Middle frontal gyrus (tissue), 1 donor: ENCODE data around the gene AKT3.
"Not testable (repeated sequence)": the region's sequence is repeated elsewhere in the genome, so short reads cannot be mapped to it uniquely, and the experiment has no call there.

Source experiments
- DNase-seq: peaks from one replicate; pipeline ENCODE4 v3.0.0-alpha.2; 2015; ENCODE audit warnings: low spot score; ENCODE audit errors: extremely low spot score

AKT3 gene

GRCh38 chr1:243609698-243610097 lies 240.3 kb downstream of the AKT3 start:
- DNase-seq, result no peak

GRCh38 chr1:243605604-243606003 lies 244.4 kb downstream of the AKT3 start:
- no peak for DNase-seq

- DNase-seq, result no peak
Observed at GRCh38 chr1:243601720-243602119, 248.3 kb downstream of the AKT3 start.

- no peak for DNase-seq
Observed at GRCh38 chr1:243598433-243598832, 251.6 kb downstream of the AKT3 start.

GRCh38 chr1:243597383-243597782 lies 252.7 kb downstream of the AKT3 start:
- no peak for DNase-seq

- no peak for DNase-seq
Observed at GRCh38 chr1:243596431-243597062, 253.5 kb downstream of the AKT3 start.

GRCh38 chr1:243595527-243596210 lies 254.4 kb downstream of the AKT3 start:
- DNase-seq, result no peak

- DNase-seq, result no peak
Observed at GRCh38 chr1:243594455-243594854, 255.6 kb downstream of the AKT3 start.

- not testable (repeated sequence) for DNase-seq
Observed at GRCh38 chr1:243589286-243589685, 260.8 kb downstream of the AKT3 start.

- no peak for DNase-seq
Observed at GRCh38 chr1:243587823-243588560, 262.1 kb downstream of the AKT3 start.

GRCh38 chr1:243587285-243587684 lies 262.8 kb downstream of the AKT3 start:
- DNase-seq, result no peak

GRCh38 chr1:243585982-243586381 lies 264.1 kb downstream of the AKT3 start:
- no peak for DNase-seq

- DNase-seq, result no peak
Observed at GRCh38 chr1:243582326-243582725, 267.7 kb downstream of the AKT3 start.

- no peak for DNase-seq
Observed at GRCh38 chr1:243580984-243581383, 269.1 kb downstream of the AKT3 start.

- DNase-seq, result no peak
Observed at GRCh38 chr1:243580072-243580471, 270.0 kb downstream of the AKT3 start.

GRCh38 chr1:243575070-243575469 lies 275.0 kb downstream of the AKT3 start:
- DNase-seq, result no peak

GRCh38 chr1:243572940-243573339 lies 277.1 kb downstream of the AKT3 start:
- DNase-seq, result no peak

GRCh38 chr1:243568793-243569192 lies 281.2 kb downstream of the AKT3 start:
- DNase-seq, result no peak

GRCh38 chr1:243564814-243565213 lies 285.2 kb downstream of the AKT3 start:
- DNase-seq, result no peak

GRCh38 chr1:243563732-243564131 lies 286.3 kb downstream of the AKT3 start:
- no peak for DNase-seq

GRCh38 chr1:243562473-243562872 lies 287.6 kb downstream of the AKT3 start:
- DNase-seq, result no peak

- DNase-seq, result no peak
Observed at GRCh38 chr1:243561588-243562319, 288.3 kb downstream of the AKT3 start.
